Right lobe of liver (tissue), 6 donors: ENCODE measurements around the gene MOXD1. TPM values are rescaled to one million over a fixed set of nuclear protein-coding genes. Genes with fewer than 3 reads are reported as not detected.

Experiments
- ATAC-seq, 4 donors: fragments of 200-7000 bp; cut with Tn5 transposase; one replicate each; pipeline ENCODE4 v1.9.1; 2020; ENCODE audit warnings: mild to moderate bottlenecking in 4 of 4, moderate library complexity in 4 of 4
- DNase-seq, 3 donors: peaks; one replicate each; pipeline ENCODE4 v3.0.0-alpha.2; 2020
- H3K27ac ChIP-seq, 3 donors: fragments of 200-600 bp; one replicate each; pipeline ENCODE4 v1.8.0; 2022
- H3K27me3 ChIP-seq, 2 donors: fragments of 200-600 bp; one replicate each; pipeline ENCODE4 v1.8.0; 2022
- H3K36me3 ChIP-seq, 4 donors: fragments of 200-600 bp; sonication (generic) in 1 of 4; one replicate each; pipeline versions ENCODE4 v1.5.1 to v1.8.0; 2017 to 2022; ENCODE audit warnings: control low read depth in 1 of 4
- H3K4me1 ChIP-seq, 4 donors: fragments of 200-600 bp; sonication (generic) in 1 of 4; one replicate each; pipeline versions ENCODE4 v1.5.1 to v1.8.0; 2017 to 2022; ENCODE audit warnings: control low read depth in 1 of 4
- H3K4me3 ChIP-seq, 3 donors: fragments of 200-600 bp; one replicate each; pipeline ENCODE4 v1.8.0; 2022
- H3K9me3 ChIP-seq, 4 donors: fragments of 200-600 bp; sonication (generic) in 1 of 4; one replicate each; pipeline versions ENCODE4 v1.5.1 to v1.8.0; 2017 to 2022; ENCODE audit warnings: control low read depth in 1 of 4
- CTCF ChIP-seq, 4 donors: fragments of 200-600 bp in 3 of 4; fragments of 450-650 bp in 1 of 4; IDR thresholded peaks; one replicate each; pipeline versions ENCODE4 v1.5.1 to v1.8.0; 2016 to 2022; ENCODE audit warnings: antibody characterized with exemption in 4 of 4, mild to moderate bottlenecking in 2 of 4
- POLR2A ChIP-seq: fragments of 450-650 bp; IDR thresholded peaks from one replicate; pipeline ENCODE4 v1.6.1; 2017; ENCODE audit warnings: antibody characterized with exemption, mild to moderate bottlenecking
- WGBS: methylation state at CpG from one replicate; pipeline ENCODE4 v1.1.6; 2018; ENCODE audit warnings: low coverage, low lambda C conversion rate; ENCODE audit not compliant: insufficient coverage; ENCODE audit errors: missing lambda C conversion rate; 5-methylcytosine and 5-hydroxymethylcytosine counted together
- intact Hi-C, 2 donors: fragments of 100-400 bp; cut with DNase I; formaldehyde crosslinking; loops; one replicate each; pipeline versions ENCODE4 v1.11.2 to v1.14.1; 2022
- long read RNA-seq: library from polyadenylated mRNA; unstranded; transcript quantifications from one replicate; pipeline ENCODE4 v2.0.0, GENCODE V29; 2019
- total RNA-seq, 6 experiments: library from RNA; depleted of rRNA in 2 of 6; stranded (reverse); fragments of >200 nt in 2 of 6; fragmentation: NEBNext Ultra II Directional in 3 of 6; extraction: Animal tissue kit (Norgen Biotek cat#: 25700) in 3 of 6; gene quantifications; one replicate each; pipeline versions ENCODE4 v1.1.0 to v1.2.4, GENCODE V29; 2016 to 2023
- donor health status: DM: no; HTN: yes; CAD: no.
- donor health status: DM: no; HTN: no; CAD: no.
- donor health status: DM: no; HTN: no; CAD: no.
- donor health status: DM: no; HTN: yes; CAD: no.
- donor health status: DM: no; HTN: yes; CAD: no.

MOXD1 gene
- 1 to 10 TPM in 3 of 6 experiments, under 1 TPM in 2, not detected in 1; 0.24 to 2.3 (median 1.0) TPM for total RNA-seq
- long read RNA-seq, partial matches to known transcripts: 0 of 1 reads
- long read RNA-seq, other reads (novel, unspliced or antisense): 1 of 1 reads

GRCh38 chr6:132400883-132401617 lies at the start of gene MOXD1:
MOXD1 (minus strand) TSS chr6:132401475; CDS start chr6:132401426, 49 bp downstream.
- DNase-seq: peak; percentile 45 to 58 (median 55)
- ATAC-seq: peak; percentile 81 to 89 (median 84)

GRCh38 chr6:132446855-132447241 lies 45.6 kb upstream of the MOXD1 start:
- TF ChIP-seq POLR2A: no peak
- intact Hi-C loops: no loop called here
- no peaks in the 10 kb centered on the region for H3K27me3 ChIP-seq
- no peak overlapping the region for H3K4me3 ChIP-seq
- H3K27ac ChIP-seq: no peak overlapping the region
- WGBS: 94% methylated on average over 5 of the region's 5 CpGs
- no peaks in the 10 kb centered on the region for H3K4me1 ChIP-seq
- no peaks in the 10 kb centered on the region for H3K36me3 ChIP-seq
- DNase-seq: no peak
- ATAC-seq: no peak
- H3K9me3 ChIP-seq: peaks cover 0 to 6% (median 0%) of the 10 kb centered on the region in 4 donors

More at GRCh38 chr6:132400883-132401617, at the start of gene MOXD1:
- 5% methylated on average over 18 of the region's 87 CpGs for whole genome bisulfite sequencing
- Histone ChIP-seq H3K4me1 (peaks cover 0 to 6% (median 0%) of the 10 kb centered on the region in 4 donors), H3K27ac (no peak within 1 kb of the TSS), H3K36me3 (no peaks in the 10 kb centered on the region), H3K4me3 (peak within 1 kb of the TSS; percentile 47 to 51 (median 47)), H3K27me3 (peaks cover 0 to 28% of the 10 kb centered on the region in 2 donors), H3K9me3 (no peaks in the 10 kb centered on the region)
- intact Hi-C loops: loop anchor here in 1 of 2 donors (10.0 kb wide), 1 partner anchor 96 kb away; no protein-coding TSS in a partner anchor
- TF ChIP-seq CTCF (IDR thresholded peaks at IDR 0.05) (no peak), POLR2A (no peak)

- H3K4me3 ChIP-seq: no peak overlapping the region
- no peaks in the 10 kb centered on the region for H3K27me3 ChIP-seq
- no peaks in the 10 kb centered on the region for H3K4me1 ChIP-seq
- TF ChIP-seq CTCF (IDR thresholded peaks at IDR 0.05): no peak
- no peak for TF ChIP-seq POLR2A
- intact Hi-C loops: no loop called here
- DNase-seq (no peak), ATAC-seq (no peak)
- no peaks in the 10 kb centered on the region for H3K36me3 ChIP-seq
- peaks cover 0 to 6% (median 0%) of the 10 kb centered on the region in 4 donors for H3K9me3 ChIP-seq
- WGBS: 79% methylated on average over 4 of the region's 4 CpGs
- no peak overlapping the region for H3K27ac ChIP-seq
Measured at GRCh38 chr6:132446141-132446854, 45.0 kb upstream of the MOXD1 start.

GRCh38 chr6:132445201-132445951 lies 44.1 kb upstream of the MOXD1 start:
- TF ChIP-seq POLR2A (no peak), CTCF (IDR thresholded peaks at IDR 0.05) (no peak)
- no peak overlapping the region for H3K27ac ChIP-seq
- H3K36me3 ChIP-seq: no peaks in the 10 kb centered on the region
- no peak for DNase-seq
- no peaks in the 10 kb centered on the region for H3K4me1 ChIP-seq
- no peak for ATAC-seq
- H3K27me3 ChIP-seq: no peaks in the 10 kb centered on the region
- 82% methylated on average over 3 of the region's 3 CpGs for WGBS
- H3K4me3 ChIP-seq: no peak overlapping the region
- intact Hi-C loops: no loop called here
- H3K9me3 ChIP-seq: peaks cover 0 to 6% (median 0%) of the 10 kb centered on the region in 4 donors
